Measurements from ENCODE around the gene PRR16. TPM values are rescaled to one million over a fixed set of nuclear protein-coding genes. Genes with fewer than 3 reads are reported as not detected.

PRR16 gene
- total RNA-seq, 1 experiment from 2014 or later: 0.42 TPM

DNA sequence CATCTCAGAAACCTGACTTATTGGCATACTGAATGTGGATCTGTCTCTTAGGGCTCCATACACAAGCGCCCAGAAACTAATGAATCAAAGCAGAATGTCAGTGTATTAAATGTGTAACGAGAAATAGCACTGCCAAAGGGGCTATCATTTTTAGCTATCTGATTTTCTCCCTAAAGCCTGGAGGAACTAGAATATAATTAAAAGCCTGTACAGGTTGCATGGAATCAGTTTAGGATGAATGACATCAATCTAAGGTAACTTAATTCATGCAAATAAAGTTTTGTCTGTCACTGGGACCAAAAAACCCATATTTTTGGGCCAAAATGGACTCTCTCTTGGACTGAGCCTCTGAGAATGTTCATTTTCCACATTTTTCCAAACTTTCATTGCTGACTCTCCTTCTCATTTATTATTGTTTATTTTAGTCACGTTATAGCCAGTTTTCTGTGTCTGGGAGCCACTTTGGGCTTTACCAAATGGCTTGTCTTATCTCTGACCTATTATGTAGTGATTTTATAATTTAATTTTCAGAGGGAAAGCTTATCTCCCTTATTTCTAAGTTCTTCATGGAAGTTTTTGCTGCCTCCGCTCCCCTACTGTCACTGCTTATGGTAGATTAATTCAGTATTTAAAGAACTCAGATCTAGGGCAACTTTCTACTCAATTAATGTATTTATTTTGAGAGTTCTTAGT is 47.0 kb downstream of the PRR16 start:
- Mint-ChIP-seq H3K27me3 (ENCODE audit: low read depth) (no peaks in the 10 kb centered on the region), H3K4me3 (no peak overlapping the region), H3K4me1 (peaks cover 64% of the 10 kb centered on the region), H3K36me3 (no peaks in the 10 kb centered on the region), H3K27ac (peak overlapping the region; percentile 35; the same call in 1 of the 2 replicates), H3K9me3 (no peaks in the 10 kb centered on the region)
- ChIA-PET POLR2A (no interaction called here), CTCF (no interaction called here)
- ATAC-seq: no peak
- DNase-seq (ENCODE audit: low spot score): no peak
- no peak for TF ChIP-seq GABPB1 (CRISPR knock-in tag; IDR thresholded peaks at IDR 0.05)
- TF ChIP-seq ATF2 (CRISPR knock-in tag; IDR thresholded peaks at IDR 0.05; ENCODE audit: borderline replicate concordance, low read depth): no peak
- no peak for TF ChIP-seq ZNF219 (CRISPR knock-in tag; IDR thresholded peaks at IDR 0.05; ENCODE audit: borderline replicate concordance)
- TF ChIP-seq ESRRA (CRISPR knock-in tag; IDR thresholded peaks at IDR 0.05; ENCODE audit: borderline replicate concordance): no peak
- no peak for TF ChIP-seq PRDM15 (CRISPR knock-in tag; IDR thresholded peaks at IDR 0.05)
- no peak for TF ChIP-seq OVOL2 (CRISPR knock-in tag; IDR thresholded peaks at IDR 0.05; ENCODE audit: borderline replicate concordance)
- no peak for TF ChIP-seq TP53 (CRISPR knock-in tag; IDR thresholded peaks at IDR 0.05)

- POLR2A ChIA-PET: no interaction called here
- ATAC-seq (peak; percentile 93), DNase-seq (ENCODE audit: low spot score) (peak; percentile 36)
- Mint-ChIP-seq H3K9me3 (no peaks in the 10 kb centered on the region), H3K36me3 (no peaks in the 10 kb centered on the region), H3K4me1 (peaks cover 64% of the 10 kb centered on the region), H3K27me3 (ENCODE audit: low read depth) (no peaks in the 10 kb centered on the region), H3K27ac (peak overlapping the region; percentile 51), H3K4me3 (peak overlapping the region; percentile 30)
- CTCF ChIA-PET: interaction anchor here (0.9 kb wide), 1 partner anchor 19 kb away, joined by 3 read pairs; no protein-coding TSS in a partner anchor
- TF ChIP-seq FOXK1 (CRISPR knock-in tag; IDR thresholded peaks at IDR 0.05) (0 out of 2 replicates have a peak, but pooled peaks have one; percentile 33), PRRX2 (CRISPR knock-in tag; IDR thresholded peaks at IDR 0.05) (peak; percentile 36; the same call in 1 of the 2 replicates), ZNF532 (CRISPR knock-in tag; IDR thresholded peaks at IDR 0.05; ENCODE audit: borderline replicate concordance) (no peak), TEAD1 (CRISPR knock-in tag; IDR thresholded peaks at IDR 0.05) (peak; percentile 94; the same call in 1 of the 2 replicates), FOXP4 (CRISPR knock-in tag; IDR thresholded peaks at IDR 0.05) (no peak), ZNF423 (CRISPR knock-in tag; IDR thresholded peaks at IDR 0.05) (peak; percentile 34; the same call in 1 of the 2 replicates), ZNF396 (CRISPR knock-in tag; IDR thresholded peaks at IDR 0.05; ENCODE audit: borderline replicate concordance) (0 out of 2 replicates have a peak, but pooled peaks have one; percentile 7)
Measured at GRCh38 chr5:120512068-120512467, 48.0 kb downstream of the PRR16 start.

Measured in WTC11 (cell line).